H9 (cell line): ENCODE measurements around the gene JAKMIP3. TPM values are rescaled to one million over a fixed set of nuclear protein-coding genes. Genes with fewer than 3 reads are reported as not detected.

Source experiments
- DNase-seq: peaks from one replicate; pipeline ENCODE4 v3.0.0-alpha.2; 2017
- H2AFZ ChIP-seq: one replicate; pipeline ENCODE4 v1.6.1; 2013; ENCODE audit warnings: mild to moderate bottlenecking, low read length, control low read depth, moderate library complexity
- H2AK5ac ChIP-seq: 2 replicates; pipeline ENCODE4 v1.6.1; 2013; ENCODE audit warnings: low read length, control low read depth, mixed read lengths; ENCODE audit not compliant: insufficient read length
- H2BK120ac ChIP-seq: one replicate; pipeline ENCODE4 v1.6.1; 2013; ENCODE audit warnings: low read depth, mild to moderate bottlenecking, low read length, control low read depth, inconsistent platforms; ENCODE audit not compliant: poor library complexity, severe bottlenecking
- H2BK12ac ChIP-seq: 2 replicates; pipeline ENCODE4 v1.6.1; 2013; ENCODE audit warnings: low read length, control low read depth, mixed read lengths, low read depth; ENCODE audit not compliant: insufficient read length
- H2BK15ac ChIP-seq: 2 replicates; pipeline ENCODE4 v1.6.1; 2013; ENCODE audit warnings: low read depth, low read length, control low read depth
- H2BK20ac ChIP-seq: one replicate; pipeline ENCODE4 v1.6.1; 2013; ENCODE audit warnings: low read depth, mild to moderate bottlenecking, low read length, control low read depth, inconsistent platforms; ENCODE audit not compliant: poor library complexity, severe bottlenecking
- H2BK5ac ChIP-seq: 2 replicates; pipeline ENCODE4 v1.6.1; 2013; ENCODE audit warnings: low read length, control low read depth, mixed read lengths; ENCODE audit not compliant: insufficient read length
- H3K14ac ChIP-seq: 2 replicates; pipeline ENCODE4 v1.6.1; 2013; ENCODE audit warnings: low read length, control low read depth; ENCODE audit not compliant: insufficient read depth
- H3K18ac ChIP-seq: 2 replicates; pipeline ENCODE4 v1.6.1; 2013; ENCODE audit warnings: low read depth, mild to moderate bottlenecking, mixed read lengths, low read length, control low read depth; ENCODE audit not compliant: insufficient read length
- H3K23ac ChIP-seq: 2 replicates; pipeline ENCODE4 v1.6.1; 2013; ENCODE audit warnings: low read length, control low read depth, mixed read lengths, low read depth; ENCODE audit not compliant: insufficient read length
- H3K23me2 ChIP-seq: 2 replicates; pipeline ENCODE4 v1.6.1; 2013; ENCODE audit warnings: low read depth, mild to moderate bottlenecking, mixed read lengths, low read length, control low read depth; ENCODE audit not compliant: insufficient read length, poor library complexity, severe bottlenecking
- H3K27ac ChIP-seq: 2 replicates; pipeline ENCODE4 v1.5.1; 2013; ENCODE audit warnings: low read length, control low read depth, mixed read lengths, low read depth; ENCODE audit not compliant: insufficient read length
- H3K27me3 ChIP-seq: 2 replicates; pipeline ENCODE4 v1.6.1; 2013; ENCODE audit warnings: low read length, control low read depth, inconsistent platforms; ENCODE audit not compliant: insufficient read depth
- H3K4ac ChIP-seq: 2 replicates; pipeline ENCODE4 v1.6.1; 2013; ENCODE audit warnings: low read depth, mild to moderate bottlenecking, control low read depth, inconsistent platforms, low read length, moderate library complexity
- H3K4me1 ChIP-seq: 2 replicates; pipeline ENCODE4 v1.6.1; 2013; ENCODE audit warnings: low read length, control low read depth, inconsistent platforms; ENCODE audit not compliant: insufficient read depth
- H3K4me2 ChIP-seq: 2 replicates; pipeline ENCODE4 v1.6.1; 2013; ENCODE audit warnings: low read length, control low read depth, mixed read lengths; ENCODE audit not compliant: insufficient read length, insufficient read depth
- H3K56ac ChIP-seq: 2 replicates; pipeline ENCODE4 v1.6.1; 2013; ENCODE audit warnings: low read depth, mild to moderate bottlenecking, mixed read lengths, low read length, control low read depth; ENCODE audit not compliant: insufficient read length
- H3K79me1 ChIP-seq: 2 replicates; pipeline ENCODE4 v1.6.1; 2013; ENCODE audit warnings: low read depth, mild to moderate bottlenecking, moderate library complexity, low read length, control low read depth, inconsistent platforms; ENCODE audit not compliant: insufficient read depth, poor library complexity, severe bottlenecking
- H3K79me2 ChIP-seq: 2 replicates; pipeline ENCODE4 v1.6.1; 2013; ENCODE audit warnings: low read length, control low read depth, inconsistent platforms; ENCODE audit not compliant: insufficient read depth
- H3K9ac ChIP-seq: 2 replicates; pipeline ENCODE4 v1.6.1; 2013; ENCODE audit warnings: low read length, control low read depth, mixed read lengths; ENCODE audit not compliant: insufficient read length; ENCODE audit errors: extremely low read depth
- H3K9me3 ChIP-seq: one replicate; pipeline ENCODE4 v1.6.1; 2013; ENCODE audit warnings: low read depth, low read length, inconsistent platforms; ENCODE audit not compliant: control insufficient read depth
- H3T11ph ChIP-seq: one replicate; pipeline ENCODE4 v1.6.1; 2013; ENCODE audit warnings: mild to moderate bottlenecking, low read length, control low read depth, inconsistent platforms
- H4K20me1 ChIP-seq: one replicate; pipeline ENCODE4 v1.6.1; 2013; ENCODE audit not compliant: control insufficient read depth, insufficient read length, insufficient read depth
- H4K5ac ChIP-seq: 2 replicates; pipeline ENCODE4 v1.6.1; 2013; ENCODE audit warnings: low read depth, mild to moderate bottlenecking, mixed read lengths, low read length, control low read depth; ENCODE audit not compliant: insufficient read length
- H4K8ac ChIP-seq: replicated peaks from 2 replicates; pipeline ENCODE4 v1.6.1; 2013; ENCODE audit warnings: low read length, control low read depth, mixed read lengths, low read depth; ENCODE audit not compliant: insufficient read length
- H4K91ac ChIP-seq: 2 replicates; pipeline ENCODE4 v1.6.1; 2013; ENCODE audit warnings: low read depth, mild to moderate bottlenecking, moderate library complexity, mixed read lengths, low read length, control low read depth; ENCODE audit not compliant: insufficient read length
- H3K27ac Mint-ChIP-seq, 3 experiments: 2 replicates in 2 of 3; 3 replicates in 1 of 3; pipeline ENCODE4 v1.8.0; 2020 to 2021; ENCODE audit warnings: mixed read lengths in 3 of 3, mild to moderate bottlenecking in 1 of 3, moderate library complexity in 1 of 3
- H3K27me3 Mint-ChIP-seq: 2 replicates; pipeline ENCODE4 v1.8.0; 2021; ENCODE audit warnings: low read depth, mild to moderate bottlenecking, moderate library complexity, mixed read lengths
- H3K36me3 Mint-ChIP-seq, 3 experiments: 2 replicates in 2 of 3; 3 replicates in 1 of 3; pipeline ENCODE4 v1.8.0; 2020 to 2021; ENCODE audit warnings: low read depth in 3 of 3, mixed read lengths in 3 of 3; ENCODE audit not compliant: insufficient read depth in 1 of 3
- H3K4me1 Mint-ChIP-seq, 2 experiments: 2 replicates each; pipeline ENCODE4 v1.8.0; 2020; ENCODE audit warnings: mixed read lengths in 2 of 2
- H3K4me3 Mint-ChIP-seq, 2 experiments: 2 replicates in 1 of 2; 3 replicates in 1 of 2; pipeline ENCODE4 v1.8.0; 2020 to 2021; ENCODE audit warnings: mild to moderate bottlenecking in 2 of 2, mixed read lengths in 2 of 2, moderate library complexity in 1 of 2
- H3K9me3 Mint-ChIP-seq, 2 experiments: 2 replicates in 1 of 2; 3 replicates in 1 of 2; pipeline ENCODE4 v1.8.0; 2020; ENCODE audit warnings: mild to moderate bottlenecking in 2 of 2, mixed read lengths in 2 of 2, moderate library complexity in 1 of 2
- WGBS: extraction: QIAGEN DNeasy Blood & Tissue Kit; methylation state at CpG from one replicate; pipeline ENCODE4 v1.1.7; 2013; ENCODE audit warnings: missing lambda C conversion rate, low lambda C conversion rate, mixed read lengths; ENCODE audit not compliant: insufficient read length; ENCODE audit errors: extremely low coverage; 5-methylcytosine and 5-hydroxymethylcytosine counted together
- total RNA-seq: library from RNA; stranded (reverse); gene quantifications from 2 replicates; pipeline ENCODE4 v1.2.1, GENCODE V29; 2021
- TF ChIP-seq, protein P1 (sequence below): fragments of 200-600 bp; sonication (generic); conservative IDR thresholded peaks from 3 replicates; pipeline ENCODE4 v1.8.0; 2021; ENCODE audit warnings: antibody characterized with exemption, mild to moderate bottlenecking

The JAKMIP3 gene
- total RNA-seq, 1 experiment from 2014 or later = 0.50 TPM

DNA sequence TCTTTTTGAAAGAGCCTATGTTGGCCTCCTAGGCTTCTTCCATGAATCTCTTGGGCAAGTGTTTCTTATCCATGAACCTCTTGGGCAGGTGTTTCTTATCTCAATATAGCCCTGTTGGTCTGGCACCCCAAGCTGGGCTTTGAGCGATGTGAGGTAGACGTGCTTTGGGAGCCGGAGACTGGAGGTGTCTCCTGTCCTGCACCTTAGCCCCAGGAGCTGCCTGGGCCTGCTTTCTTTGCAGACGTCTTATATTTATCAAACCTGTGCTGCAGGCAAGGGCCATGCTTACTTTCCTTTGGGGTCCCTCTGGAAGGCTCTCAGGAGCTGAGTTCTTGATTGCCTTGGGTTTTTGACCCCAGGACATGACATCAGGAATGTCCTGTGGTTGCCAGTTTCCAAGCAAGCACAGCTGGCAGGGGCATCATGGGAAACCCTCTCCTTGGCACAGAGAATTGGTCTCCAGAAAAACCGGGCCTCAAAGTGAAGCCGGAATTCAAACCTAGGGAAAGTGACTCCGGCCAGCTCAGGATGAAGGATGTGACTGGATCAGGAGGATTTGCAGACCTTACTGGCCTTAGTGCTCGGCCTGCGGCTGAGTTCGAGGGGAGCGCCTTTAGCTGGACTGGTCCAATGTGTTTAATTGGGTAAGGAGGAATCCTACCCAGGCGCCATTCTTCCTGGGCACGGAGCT lies 2.8 kb downstream of the JAKMIP3 start:
- Histone ChIP-seq H3K79me2 (no peaks in the 10 kb centered on the region), H3K9me3 (no peaks in the 10 kb centered on the region), H3K23ac (no peak overlapping the region), H3K27ac (no peak overlapping the region), H3K14ac (no peak overlapping the region), H3K4me2 (no peak overlapping the region), H2BK12ac (no peak overlapping the region), H4K5ac (no peak overlapping the region), H3K4ac (no peak overlapping the region), H4K8ac (no peak overlapping the region), H3K23me2 (no peaks in the 10 kb centered on the region), H4K20me1 (no peaks in the 10 kb centered on the region), H3K18ac (no peak overlapping the region), H2BK20ac (no peak overlapping the region), H2BK120ac (no peak overlapping the region), H4K91ac (no peak overlapping the region), H3T11ph (no peak overlapping the region), H2AK5ac (no peak overlapping the region), H2AFZ (no peak overlapping the region), H2BK15ac (no peak overlapping the region), H3K27me3 (no peaks in the 10 kb centered on the region), H3K56ac (no peak overlapping the region), H3K4me1 (peaks cover 2% of the 10 kb centered on the region; the same call in 1 of the 2 replicates), H2BK5ac (no peak overlapping the region), H3K9ac (no peak overlapping the region), H3K79me1 (no peaks in the 10 kb centered on the region)
- TF ChIP-seq, protein P1, sequence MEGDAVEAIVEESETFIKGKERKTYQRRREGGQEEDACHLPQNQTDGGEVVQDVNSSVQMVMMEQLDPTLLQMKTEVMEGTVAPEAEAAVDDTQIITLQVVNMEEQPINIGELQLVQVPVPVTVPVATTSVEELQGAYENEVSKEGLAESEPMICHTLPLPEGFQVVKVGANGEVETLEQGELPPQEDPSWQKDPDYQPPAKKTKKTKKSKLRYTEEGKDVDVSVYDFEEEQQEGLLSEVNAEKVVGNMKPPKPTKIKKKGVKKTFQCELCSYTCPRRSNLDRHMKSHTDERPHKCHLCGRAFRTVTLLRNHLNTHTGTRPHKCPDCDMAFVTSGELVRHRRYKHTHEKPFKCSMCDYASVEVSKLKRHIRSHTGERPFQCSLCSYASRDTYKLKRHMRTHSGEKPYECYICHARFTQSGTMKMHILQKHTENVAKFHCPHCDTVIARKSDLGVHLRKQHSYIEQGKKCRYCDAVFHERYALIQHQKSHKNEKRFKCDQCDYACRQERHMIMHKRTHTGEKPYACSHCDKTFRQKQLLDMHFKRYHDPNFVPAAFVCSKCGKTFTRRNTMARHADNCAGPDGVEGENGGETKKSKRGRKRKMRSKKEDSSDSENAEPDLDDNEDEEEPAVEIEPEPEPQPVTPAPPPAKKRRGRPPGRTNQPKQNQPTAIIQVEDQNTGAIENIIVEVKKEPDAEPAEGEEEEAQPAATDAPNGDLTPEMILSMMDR = no peak
- Mint-ChIP-seq H3K9me3 (peaks cover 0 to 6% of the 10 kb centered on the region in 2 experiments; a peak in 3 of 5 replicates), H3K4me3 (no peak overlapping the region), H3K27me3 (peaks cover 12% of the 10 kb centered on the region), H3K36me3 (peaks cover 0 to 2% (median 0%) of the 10 kb centered on the region in 3 experiments; a peak in 2 of 7 replicates), H3K4me1 (peaks cover 23 to 26% of the 10 kb centered on the region in 2 experiments), H3K27ac (no peak overlapping the region)
- DNase-seq = no peak
- no CpG with 5 or more reads among the region's 13 CpGs for WGBS
